Neural cell (in vitro differentiated cells): ENCODE results near the gene MLLT3.

ENCODE experiments used
- CTCF ChIP-seq: fragments of 450-650 bp; IDR thresholded peaks from 2 replicates; pipeline ENCODE4 v1.5.1; 2014; ENCODE audit warnings: antibody characterized with exemption, mild to moderate bottlenecking, moderate library complexity; ENCODE audit not compliant: poor library complexity, severe bottlenecking
- EZH2 ChIP-seq: fragments of 200-600, 300-800 bp; shearing (Covaris generic), sonication (generic); IDR thresholded peaks from 2 replicates; pipeline ENCODE4 v1.6.1; 2014; ENCODE audit warnings: antibody characterized with exemption, low read length, borderline replicate concordance, mild to moderate bottlenecking; ENCODE audit not compliant: insufficient read depth, poor library complexity, severe bottlenecking

GRCh38 chr9:20604562-20604961 lies 17.7 kb downstream of the MLLT3 start:
- TF ChIP-seq EZH2 (no peak), CTCF (no peak)
